ENCODE data around the gene PHACTR3. TPM values are rescaled to one million over a fixed set of nuclear protein-coding genes. Genes with fewer than 3 reads are reported as not detected.

Gene PHACTR3
- total RNA-seq, 1 donor from 2014 or later, result 1.1 TPM

GRCh38 chr20:59832406-59833363 lies 228.3 kb downstream of the PHACTR3 start:
- peaks cover 56% of the 10 kb centered on the region for H3K27me3 Mint-ChIP-seq

GRCh38 chr20:59835057-59835447 lies 230.7 kb downstream of the PHACTR3 start:
- Mint-ChIP-seq H3K9me3 (ENCODE audit: low read depth) (no peaks in the 10 kb centered on the region), H3K4me1 (ENCODE audit: low read depth) (peaks cover 5% of the 10 kb centered on the region), H3K36me3 (ENCODE audit: insufficient read depth) (no peaks in the 10 kb centered on the region), H3K27ac (no peak overlapping the region), H3K27me3 (peaks cover 45% of the 10 kb centered on the region), H3K4me3 (ENCODE audit: low read depth) (no peak overlapping the region)
- no peak for TF ChIP-seq CTCF (IDR thresholded peaks at IDR 0.05; ENCODE audit: unreplicated experiment)
- no peak for DNase-seq (ENCODE audit: low spot score, unreplicated experiment)

More at GRCh38 chr20:59832406-59833363, 228.3 kb downstream of the PHACTR3 start:
- H3K36me3 Mint-ChIP-seq (ENCODE audit: insufficient read depth), result no peaks in the 10 kb centered on the region
- H3K27ac Mint-ChIP-seq, result no peak overlapping the region
- H3K4me1 Mint-ChIP-seq (ENCODE audit: low read depth), result peaks cover 5% of the 10 kb centered on the region
- H3K9me3 Mint-ChIP-seq (ENCODE audit: low read depth), result no peaks in the 10 kb centered on the region
- no peak for TF ChIP-seq CTCF (IDR thresholded peaks at IDR 0.05; ENCODE audit: unreplicated experiment)
- H3K4me3 Mint-ChIP-seq (ENCODE audit: low read depth), result no peak overlapping the region
- no peak for DNase-seq (ENCODE audit: low spot score, unreplicated experiment)

- no peak overlapping the region for H3K4me3 Mint-ChIP-seq (ENCODE audit: low read depth)
- no peaks in the 10 kb centered on the region for H3K36me3 Mint-ChIP-seq (ENCODE audit: insufficient read depth)
- H3K27ac Mint-ChIP-seq, result no peak overlapping the region
- no peak for TF ChIP-seq CTCF (IDR thresholded peaks at IDR 0.05; ENCODE audit: unreplicated experiment)
- peaks cover 42% of the 10 kb centered on the region for H3K27me3 Mint-ChIP-seq
- peaks cover 5% of the 10 kb centered on the region for H3K4me1 Mint-ChIP-seq (ENCODE audit: low read depth)
- DNase-seq (ENCODE audit: low spot score, unreplicated experiment), result no peak
- no peaks in the 10 kb centered on the region for H3K9me3 Mint-ChIP-seq (ENCODE audit: low read depth)
Measured at GRCh38 chr20:59835448-59836395, 231.4 kb downstream of the PHACTR3 start.

- no peak for TF ChIP-seq CTCF (IDR thresholded peaks at IDR 0.05; ENCODE audit: unreplicated experiment)
- Mint-ChIP-seq H3K4me1 (ENCODE audit: low read depth) (peaks cover 5% of the 10 kb centered on the region), H3K4me3 (ENCODE audit: low read depth) (no peak overlapping the region), H3K36me3 (ENCODE audit: insufficient read depth) (no peaks in the 10 kb centered on the region), H3K27me3 (peaks cover 46% of the 10 kb centered on the region), H3K27ac (no peak overlapping the region), H3K9me3 (ENCODE audit: low read depth) (no peaks in the 10 kb centered on the region)
- no peak for DNase-seq (ENCODE audit: low spot score, unreplicated experiment)
Measured at GRCh38 chr20:59836767-59837166, 232.4 kb downstream of the PHACTR3 start.

Data from progenitor cell of endocrine pancreas (in vitro differentiated cells).